SK-N-SH (cell line): ENCODE measurements around the gene NTN1. TPM values are rescaled to one million over a fixed set of nuclear protein-coding genes. Genes with fewer than 3 reads are reported as not detected.

ENCODE experiments used
- CTCF ChIA-PET: fragments of 300-600, 350-600 bp; formaldehyde crosslinking; extraction: SDS; loops from one replicate; lab custom pipeline; 2021; lab: Yijun Ruan, JAX
- POLR2A ChIA-PET: fragments of 350-600 bp; sonication (Branson Sonifier 250); formaldehyde crosslinking; extraction: SDS; loops from one replicate; lab custom pipeline; 2020; ENCODE audit warnings: antibody characterized with exemption, inconsistent platforms; lab: Yijun Ruan, JAX
- DNase-seq: peaks from one replicate; pipeline ENCODE4 v3.0.0; 2012
- H2AFZ ChIP-seq: fragments of 200-600 bp; sonication (generic); 2 replicates; pipeline ENCODE4 v1.8.1; 2016; ENCODE audit warnings: antibody characterized with exemption, mild to moderate bottlenecking, low read depth
- H3F3A ChIP-seq: fragments of 200-600 bp; sonication (generic); replicated peaks from 2 replicates; pipeline ENCODE3; 2016; ENCODE audit warnings: antibody characterized with exemption, mild to moderate bottlenecking; ENCODE audit not compliant: insufficient read depth
- H3K27ac ChIP-seq, 2 experiments: fragments of 200-500 bp in 1 of 2; fragments of 200-600 bp in 1 of 2; sonication (Bioruptor generic) in 1 of 2; sonication (generic), shearing (Covaris generic) in 1 of 2; 2 replicates each; pipeline versions ENCODE4 v1.5.1 to v1.6.1; 2014 to 2016; ENCODE audit warnings: low read depth in 2 of 2, inconsistent platforms in 1 of 2, low read length in 1 of 2, mild to moderate bottlenecking in 1 of 2, mixed read lengths in 1 of 2
- H3K27me3 ChIP-seq: fragments of 200-600 bp; sonication (generic), shearing (Covaris generic); 2 replicates; pipeline ENCODE4 v1.6.1; 2016; ENCODE audit warnings: mixed run types; ENCODE audit not compliant: insufficient read depth
- H3K36me3 ChIP-seq, 2 experiments: fragments of 200-500 bp in 1 of 2; fragments of 200-600 bp in 1 of 2; sonication (Bioruptor generic) in 1 of 2; sonication (generic) in 1 of 2; replicated peaks in 1 of 2; 2 replicates each; pipeline versions ENCODE3 to v1.5.1; 2014 to 2016; ENCODE audit warnings: low read length in 1 of 2, mild to moderate bottlenecking in 1 of 2; ENCODE audit not compliant: insufficient read depth in 2 of 2, control insufficient read depth in 1 of 2
- H3K4me1 ChIP-seq, 2 experiments: fragments of 200-500 bp in 1 of 2; fragments of 200-600 bp in 1 of 2; sonication (Bioruptor generic) in 1 of 2; sonication (generic), shearing (Covaris generic) in 1 of 2; 2 replicates each; pipeline versions ENCODE4 v1.5.1 to v1.6.1; 2014 to 2016; ENCODE audit warnings: low read depth in 1 of 2, low read length in 1 of 2, mixed run types in 1 of 2; ENCODE audit not compliant: insufficient read depth in 2 of 2, control insufficient read depth in 1 of 2
- H3K4me2 ChIP-seq: fragments of 200-600 bp; sonication (generic), shearing (Covaris generic); 2 replicates; pipeline ENCODE4 v1.6.1; 2017; ENCODE audit warnings: mixed run types
- H3K4me3 ChIP-seq, 2 experiments: fragments of 200-500 bp in 1 of 2; fragments of 200-600 bp in 1 of 2; sonication (Bioruptor generic) in 1 of 2; sonication (generic), shearing (Covaris generic) in 1 of 2; 2 replicates each; pipeline versions ENCODE4 v1.5.1 to v1.8.1; 2014 to 2016; ENCODE audit warnings: low read depth in 2 of 2, inconsistent platforms in 1 of 2, low read length in 1 of 2, mild to moderate bottlenecking in 1 of 2, mixed read lengths in 1 of 2, moderate library complexity in 1 of 2
- H3K79me2 ChIP-seq: fragments of 200-600 bp; sonication (generic); 2 replicates; pipeline ENCODE4 v1.8.1; 2017; ENCODE audit warnings: mild to moderate bottlenecking; ENCODE audit not compliant: insufficient read depth
- H3K9ac ChIP-seq: fragments of 200-600 bp; sonication (generic); 2 replicates; pipeline ENCODE4 v1.6.1; 2017; ENCODE audit warnings: mixed run types
- H3K9me2 ChIP-seq: fragments of 200-600 bp; sonication (generic); 2 replicates; pipeline ENCODE4 v1.6.1; 2017; ENCODE audit warnings: mixed run types
- H3K9me3 ChIP-seq: fragments of 200-600 bp; sonication (generic); 2 replicates; pipeline ENCODE4 v1.6.1; 2017; ENCODE audit warnings: mixed run types, mild to moderate bottlenecking, moderate library complexity
- H4K20me1 ChIP-seq: fragments of 200-600 bp; sonication (generic); 2 replicates; pipeline ENCODE4 v1.6.1; 2017; ENCODE audit warnings: mild to moderate bottlenecking, mixed run types; ENCODE audit not compliant: insufficient read depth
- CHD2 ChIP-seq: fragments of 150-350 bp; IDR thresholded peaks from 2 replicates; pipeline ENCODE4 v1.6.1; 2018; ENCODE audit warnings: low read length; ENCODE audit not compliant: partially characterized antibody
- CTCF ChIP-seq: fragments of 200-600 bp; sonication (generic); IDR thresholded peaks from 2 replicates; pipeline ENCODE4 v1.6.1; 2017; ENCODE audit warnings: antibody characterized with exemption, mild to moderate bottlenecking, moderate library complexity
- ELF1 ChIP-seq: IDR thresholded peaks from 2 replicates; pipeline ENCODE4 v1.4.0; 2012
- FOSL2 ChIP-seq: IDR thresholded peaks from 2 replicates; pipeline ENCODE4 v1.4.0; 2012; ENCODE audit warnings: low read depth, mild to moderate bottlenecking, moderate library complexity, borderline replicate concordance
- FOXM1 ChIP-seq: IDR thresholded peaks from 2 replicates; pipeline ENCODE4 v1.4.0; 2012; ENCODE audit warnings: low read depth, mild to moderate bottlenecking
- GABPA ChIP-seq: IDR thresholded peaks from 2 replicates; pipeline ENCODE4 v1.4.0; 2012; ENCODE audit warnings: low read depth, mild to moderate bottlenecking
- GATA2 ChIP-seq: sonication (generic); formaldehyde crosslinking; IDR thresholded peaks from 2 replicates; pipeline ENCODE4 v1.5.0; 2020; ENCODE audit warnings: mild to moderate bottlenecking, missing genetic modification reagents
- IRF3 ChIP-seq: fragments of 150-350 bp; IDR thresholded peaks from 2 replicates; pipeline ENCODE4 v1.6.1; 2016; ENCODE audit warnings: mild to moderate bottlenecking, low read depth, low read length
- JUND ChIP-seq: IDR thresholded peaks from 2 replicates; pipeline ENCODE4 v1.4.0; 2012
- MEF2A ChIP-seq: IDR thresholded peaks from 2 replicates; pipeline ENCODE4 v1.4.0; 2012; ENCODE audit warnings: low read depth, borderline replicate concordance
- MXI1 ChIP-seq: IDR thresholded peaks from 2 replicates; pipeline ENCODE4 v1.6.1; 2012; ENCODE audit warnings: mild to moderate bottlenecking, low read depth, low read length, improper control_type of control experiment
- NFIC ChIP-seq: IDR thresholded peaks from 2 replicates; pipeline ENCODE4 v1.4.0; 2012; ENCODE audit warnings: borderline replicate concordance
- NRF1 ChIP-seq: IDR thresholded peaks from 2 replicates; pipeline ENCODE4 v1.6.1; 2012; ENCODE audit warnings: low read depth, mild to moderate bottlenecking, low read length
- RAD21 ChIP-seq: IDR thresholded peaks from 2 replicates; pipeline ENCODE4 v1.6.1; 2012; ENCODE audit warnings: mild to moderate bottlenecking, low read length
- RFX5 ChIP-seq: IDR thresholded peaks from 2 replicates; pipeline ENCODE4 v1.6.1; 2012; ENCODE audit warnings: mild to moderate bottlenecking, improper control_type of control experiment, low read length
- SIN3A ChIP-seq: IDR thresholded peaks from 2 replicates; pipeline ENCODE4 v1.6.1; 2012; ENCODE audit warnings: low read depth, mild to moderate bottlenecking, low read length, moderate library complexity, borderline replicate concordance
- TAF1 ChIP-seq: IDR thresholded peaks from 2 replicates; pipeline ENCODE4 v1.6.1; 2012; ENCODE audit warnings: low read depth, mild to moderate bottlenecking, low read length, moderate library complexity, borderline replicate concordance
- TEAD4 ChIP-seq: IDR thresholded peaks from 2 replicates; pipeline ENCODE4 v1.4.0; 2012; ENCODE audit warnings: mild to moderate bottlenecking, borderline replicate concordance; ENCODE audit not compliant: insufficient read depth
- WGBS: methylation state at CpG from one replicate; pipeline ENCODE4 v1.1.6; 2017; ENCODE audit warnings: low lambda C conversion rate; 5-methylcytosine and 5-hydroxymethylcytosine counted together
- polyA plus RNA-seq, 3 experiments: library from polyadenylated mRNA; depleted of rRNA; stranded (reverse); fragments of >200 nt; gene quantifications; 2 replicates each; pipeline ENCODE4 v1.2.3, GENCODE V29; 2012
- TF ChIP-seq, protein P1 (sequence below): IDR thresholded peaks from 2 replicates; pipeline ENCODE4; 2012
- TF ChIP-seq, protein P2 (sequence below): IDR thresholded peaks from 2 replicates; pipeline ENCODE4 v1.4.0; 2012; ENCODE audit warnings: low read depth, borderline replicate concordance
- TF ChIP-seq, protein P3 (sequence below): IDR thresholded peaks from 2 replicates; pipeline ENCODE4 v1.4.0; 2012; ENCODE audit warnings: low read depth
- TF ChIP-seq, protein P4 (sequence below): IDR thresholded peaks from 2 replicates; pipeline ENCODE4 v1.6.1; 2012; ENCODE audit warnings: mild to moderate bottlenecking, low read depth, low read length, moderate library complexity

The NTN1 gene
- polyA plus RNA-seq, 1 of the 3 experiments (the other 2 are of a cell fraction) = 0.05 TPM

- TF ChIP-seq, protein P1, sequence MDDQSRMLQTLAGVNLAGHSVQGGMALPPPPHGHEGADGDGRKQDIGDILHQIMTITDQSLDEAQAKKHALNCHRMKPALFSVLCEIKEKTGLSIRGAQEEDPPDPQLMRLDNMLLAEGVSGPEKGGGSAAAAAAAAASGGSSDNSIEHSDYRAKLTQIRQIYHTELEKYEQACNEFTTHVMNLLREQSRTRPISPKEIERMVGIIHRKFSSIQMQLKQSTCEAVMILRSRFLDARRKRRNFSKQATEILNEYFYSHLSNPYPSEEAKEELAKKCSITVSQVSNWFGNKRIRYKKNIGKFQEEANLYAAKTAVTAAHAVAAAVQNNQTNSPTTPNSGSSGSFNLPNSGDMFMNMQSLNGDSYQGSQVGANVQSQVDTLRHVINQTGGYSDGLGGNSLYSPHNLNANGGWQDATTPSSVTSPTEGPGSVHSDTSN = no peak
- TF ChIP-seq RFX5 = no peak
- TF ChIP-seq SIN3A = no peak
- no peak for TF ChIP-seq FOXM1
- TF ChIP-seq, protein P2, sequence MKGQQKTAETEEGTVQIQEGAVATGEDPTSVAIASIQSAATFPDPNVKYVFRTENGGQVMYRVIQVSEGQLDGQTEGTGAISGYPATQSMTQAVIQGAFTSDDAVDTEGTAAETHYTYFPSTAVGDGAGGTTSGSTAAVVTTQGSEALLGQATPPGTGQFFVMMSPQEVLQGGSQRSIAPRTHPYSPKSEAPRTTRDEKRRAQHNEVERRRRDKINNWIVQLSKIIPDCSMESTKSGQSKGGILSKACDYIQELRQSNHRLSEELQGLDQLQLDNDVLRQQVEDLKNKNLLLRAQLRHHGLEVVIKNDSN = no peak
- TF ChIP-seq, all 33 proteins: peak for 0
These were observed 16.4 kb upstream of the NTN1 start (continued) for GRCh38 chr17:9004961-9005285.

DNA sequence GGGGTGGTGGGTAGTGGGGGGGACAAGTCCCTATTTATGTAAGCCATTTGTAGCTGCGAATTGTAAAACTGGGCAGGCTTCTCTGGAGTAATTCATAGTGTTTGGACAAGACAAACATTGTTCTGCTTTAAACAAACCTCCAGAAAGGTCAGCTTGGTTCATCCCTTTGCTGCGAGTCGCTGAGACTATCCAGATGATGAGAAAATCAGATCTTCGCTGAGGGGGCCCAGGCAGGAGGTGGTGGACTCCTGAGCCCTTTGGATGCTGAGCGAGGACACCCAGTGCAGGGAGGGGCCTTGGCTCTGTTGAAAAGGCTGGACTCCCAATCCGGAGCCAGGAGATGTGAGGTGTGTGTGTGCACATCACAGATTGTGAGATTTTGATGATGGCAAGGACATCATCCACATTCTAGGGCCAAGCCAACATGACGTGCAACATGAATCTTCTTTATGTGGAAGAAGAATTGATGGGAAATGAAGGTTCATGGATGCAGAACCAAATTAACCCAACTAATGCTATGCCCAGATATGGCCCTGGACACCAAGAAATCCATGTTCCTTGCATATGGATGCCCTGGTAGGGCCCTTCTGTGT is 15.0 kb upstream of the NTN1 start:
- H3K9ac ChIP-seq = no peak overlapping the region
- no peaks in the 10 kb centered on the region for H3K4me1 ChIP-seq
- no peak overlapping the region for H3K27ac ChIP-seq
- H3K9me3 ChIP-seq = no peaks in the 10 kb centered on the region
- TF ChIP-seq CTCF (no peak), ELF1 (no peak), TAF1 (no peak), GABPA (no peak), MEF2A (no peak), NRF1 (no peak), CHD2 (no peak), RAD21 (no peak), MXI1 (no peak), GATA2 (no peak), FOSL2 (no peak), RFX5 (no peak), NFIC (no peak), IRF3 (no peak), TEAD4 (no peak), FOXM1 (no peak), JUND (no peak), SIN3A (no peak)
- TF ChIP-seq, protein P3, sequence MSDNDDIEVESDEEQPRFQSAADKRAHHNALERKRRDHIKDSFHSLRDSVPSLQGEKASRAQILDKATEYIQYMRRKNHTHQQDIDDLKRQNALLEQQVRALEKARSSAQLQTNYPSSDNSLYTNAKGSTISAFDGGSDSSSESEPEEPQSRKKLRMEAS = no peak
- TF ChIP-seq, protein P4, sequence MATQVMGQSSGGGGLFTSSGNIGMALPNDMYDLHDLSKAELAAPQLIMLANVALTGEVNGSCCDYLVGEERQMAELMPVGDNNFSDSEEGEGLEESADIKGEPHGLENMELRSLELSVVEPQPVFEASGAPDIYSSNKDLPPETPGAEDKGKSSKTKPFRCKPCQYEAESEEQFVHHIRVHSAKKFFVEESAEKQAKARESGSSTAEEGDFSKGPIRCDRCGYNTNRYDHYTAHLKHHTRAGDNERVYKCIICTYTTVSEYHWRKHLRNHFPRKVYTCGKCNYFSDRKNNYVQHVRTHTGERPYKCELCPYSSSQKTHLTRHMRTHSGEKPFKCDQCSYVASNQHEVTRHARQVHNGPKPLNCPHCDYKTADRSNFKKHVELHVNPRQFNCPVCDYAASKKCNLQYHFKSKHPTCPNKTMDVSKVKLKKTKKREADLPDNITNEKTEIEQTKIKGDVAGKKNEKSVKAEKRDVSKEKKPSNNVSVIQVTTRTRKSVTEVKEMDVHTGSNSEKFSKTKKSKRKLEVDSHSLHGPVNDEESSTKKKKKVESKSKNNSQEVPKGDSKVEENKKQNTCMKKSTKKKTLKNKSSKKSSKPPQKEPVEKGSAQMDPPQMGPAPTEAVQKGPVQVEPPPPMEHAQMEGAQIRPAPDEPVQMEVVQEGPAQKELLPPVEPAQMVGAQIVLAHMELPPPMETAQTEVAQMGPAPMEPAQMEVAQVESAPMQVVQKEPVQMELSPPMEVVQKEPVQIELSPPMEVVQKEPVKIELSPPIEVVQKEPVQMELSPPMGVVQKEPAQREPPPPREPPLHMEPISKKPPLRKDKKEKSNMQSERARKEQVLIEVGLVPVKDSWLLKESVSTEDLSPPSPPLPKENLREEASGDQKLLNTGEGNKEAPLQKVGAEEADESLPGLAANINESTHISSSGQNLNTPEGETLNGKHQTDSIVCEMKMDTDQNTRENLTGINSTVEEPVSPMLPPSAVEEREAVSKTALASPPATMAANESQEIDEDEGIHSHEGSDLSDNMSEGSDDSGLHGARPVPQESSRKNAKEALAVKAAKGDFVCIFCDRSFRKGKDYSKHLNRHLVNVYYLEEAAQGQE = no peak
- H2AFZ ChIP-seq = no peak overlapping the region
- POLR2A ChIA-PET = no interaction called here
- no peaks in the 10 kb centered on the region for H4K20me1 ChIP-seq
- H3K36me3 ChIP-seq = no peaks in the 10 kb centered on the region
- DNase-seq = no peak
- CTCF ChIA-PET = interaction anchor here (0.7 to 1.2 kb wide), 2 partner anchors 8 to 10 kb away, joined by 3 read pairs; no protein-coding TSS in a partner anchor
- 40% methylated on average over 7 of the region's 7 CpGs for WGBS
- H3K9me2 ChIP-seq = no peaks in the 10 kb centered on the region
- no peaks in the 10 kb centered on the region for H3K79me2 ChIP-seq
- no peak overlapping the region for H3K4me3 ChIP-seq
- H3K4me2 ChIP-seq = no peak overlapping the region
- peaks cover 40% of the 10 kb centered on the region for H3K27me3 ChIP-seq
- no peaks in the 10 kb centered on the region for H3F3A ChIP-seq
